Activated CD4-positive, alpha-beta T cell treated with anti-CD3 and anti-CD28 coated beads, Interleukin-2, amount 10 ng/mL, durations not matched to agents 24 days and 14 days (primary cell): Measurements from ENCODE around the gene ZNF496. TPM values are rescaled to one million over a fixed set of nuclear protein-coding genes. Genes with fewer than 3 reads are reported as not detected.
"Not testable (repeated sequence)": the region's sequence is repeated elsewhere in the genome, so short reads cannot be mapped to it uniquely, and the experiment has no call there.

ENCODE experiments used
- DNase-seq: peaks from one replicate; pipeline ENCODE4 v3.0.0; 2022
- H3K27ac Mint-ChIP-seq: one replicate; pipeline ENCODE4 v1.8.0; 2022; ENCODE audit warnings: mild to moderate bottlenecking, mixed read lengths
- H3K27me3 Mint-ChIP-seq: one replicate; pipeline ENCODE4 v1.8.0; 2022; ENCODE audit warnings: mixed read lengths
- H3K36me3 Mint-ChIP-seq: one replicate; pipeline ENCODE4 v1.8.0; 2022; ENCODE audit warnings: low read depth, mild to moderate bottlenecking, mixed read lengths
- H3K4me1 Mint-ChIP-seq: one replicate; pipeline ENCODE4 v1.8.0; 2021; ENCODE audit warnings: mixed read lengths
- H3K4me3 Mint-ChIP-seq: one replicate; pipeline ENCODE4 v1.8.0; 2022; ENCODE audit warnings: mild to moderate bottlenecking, moderate library complexity, mixed read lengths
- H3K9me3 Mint-ChIP-seq: one replicate; pipeline ENCODE4 v1.8.0; 2021; ENCODE audit warnings: mixed read lengths
- intact Hi-C: fragments of 100-400 bp; cut with micrococcal nuclease; formaldehyde crosslinking; loops from one replicate; pipeline ENCODE4 v1.15.1; 2023
- total RNA-seq: library from RNA; stranded (reverse); gene quantifications from 2 replicates; pipeline ENCODE4 v1.2.3, GENCODE V29; 2022

The ZNF496 gene
- 14.2 and 15.7 TPM in 2 replicates for total RNA-seq

GRCh38 chr1:247331525-247332214 is at the start of gene ZNF496:
Gene ZNF496 (minus strand): TSS chr1:247331867. CDS start chr1:247329578, 2,289 bp downstream.
- H3K27me3 Mint-ChIP-seq: peaks cover 2% of the 10 kb centered on the region
- peaks cover 16% of the 10 kb centered on the region for H3K4me1 Mint-ChIP-seq
- intact Hi-C loops: loop anchor here (2.0 to 5.0 kb wide), 6 partner anchors 76 to 764 kb away; partner anchors contain the start of genes AHCTF1, CNST, TFB2M and ZNF669
- no peaks in the 10 kb centered on the region for H3K9me3 Mint-ChIP-seq
- peaks cover 13% of the 10 kb centered on the region for H3K36me3 Mint-ChIP-seq
- H3K27ac Mint-ChIP-seq: peak within 1 kb of the TSS; percentile 88
- H3K4me3 Mint-ChIP-seq: peak within 1 kb of the TSS; percentile 92
- DNase-seq: peak; percentile 86

DNA sequence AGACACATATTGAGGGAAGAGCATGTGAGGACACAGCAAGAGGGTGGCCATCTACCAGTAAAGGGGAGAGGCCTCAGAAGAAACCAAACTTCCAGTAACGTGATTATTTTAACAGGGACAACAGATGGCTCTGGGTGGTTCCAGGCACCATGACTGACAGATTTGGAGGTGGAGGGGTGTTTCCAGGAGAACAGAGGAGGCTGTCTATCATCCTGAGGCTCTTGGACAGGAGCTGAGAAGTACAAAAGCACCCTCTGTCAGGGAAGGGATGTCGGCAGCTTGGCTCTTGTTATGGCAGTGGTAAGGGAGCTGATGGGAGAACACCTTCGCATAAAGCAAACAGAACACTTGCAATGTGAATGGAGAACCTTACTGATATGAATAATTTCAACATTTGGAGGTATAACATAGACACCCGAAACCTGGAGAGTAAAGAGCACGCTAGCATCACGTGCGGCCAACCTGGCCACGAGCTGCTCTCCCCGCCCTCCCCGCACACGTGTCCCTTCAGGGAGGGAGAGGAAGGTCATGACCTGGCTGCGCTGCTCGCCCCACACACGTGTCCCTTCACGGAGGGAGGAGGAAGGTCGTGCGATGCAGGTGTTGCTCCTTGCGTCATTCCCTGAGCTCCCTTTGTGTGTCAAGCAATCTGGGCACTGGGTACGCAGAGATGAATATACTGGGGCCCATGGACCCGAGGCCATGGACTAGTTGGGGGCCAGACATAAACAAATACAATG is 46.8 kb upstream of the ZNF496 start:
- no peaks in the 10 kb centered on the region for H3K9me3 Mint-ChIP-seq
- intact Hi-C loops: no loop called here
- H3K36me3 Mint-ChIP-seq: no peaks in the 10 kb centered on the region
- H3K4me1 Mint-ChIP-seq: peaks cover 3% of the 10 kb centered on the region
- H3K27ac Mint-ChIP-seq: no peak overlapping the region
- no peak overlapping the region for H3K4me3 Mint-ChIP-seq
- DNase-seq: no peak
- peaks cover 17% of the 10 kb centered on the region for H3K27me3 Mint-ChIP-seq

- H3K27ac Mint-ChIP-seq, intact Hi-C loops, H3K4me3 Mint-ChIP-seq, H3K36me3 Mint-ChIP-seq, DNase-seq, H3K9me3 Mint-ChIP-seq, H3K4me1 Mint-ChIP-seq: not testable (repeated sequence)
- peaks cover 14% of the 10 kb centered on the region for H3K27me3 Mint-ChIP-seq
Observed at GRCh38 chr1:247377656-247378055, 46.0 kb upstream of the ZNF496 start.

GRCh38 chr1:247376659-247377058 is 45.0 kb upstream of the ZNF496 start:
- Mint-ChIP-seq H3K4me1 (peaks cover 6% of the 10 kb centered on the region), H3K36me3 (no peaks in the 10 kb centered on the region), H3K9me3 (no peaks in the 10 kb centered on the region), H3K27ac (no peak overlapping the region), H3K27me3 (peaks cover 14% of the 10 kb centered on the region), H3K4me3 (no peak overlapping the region)
- no peak for DNase-seq
- intact Hi-C loops: no loop called here

DNA sequence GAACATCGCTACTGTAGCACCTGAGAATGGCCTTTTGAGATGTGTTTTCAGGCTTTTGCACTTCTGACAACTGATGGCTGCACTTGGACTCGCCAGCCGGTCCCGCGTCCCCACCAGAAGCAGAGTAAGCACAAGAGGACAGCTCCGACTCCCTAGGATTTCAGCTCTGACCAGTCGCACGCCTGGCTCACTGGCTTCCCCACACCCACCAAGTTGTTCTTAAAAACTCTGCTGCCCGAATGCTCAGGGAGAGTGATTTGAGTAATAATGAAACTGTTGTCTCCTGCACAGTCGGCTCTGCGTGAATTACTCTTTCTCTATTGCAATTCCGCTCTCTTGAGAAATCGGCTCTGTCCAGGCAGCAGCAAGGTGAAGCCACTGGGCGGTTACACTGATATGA is 44.1 kb upstream of the ZNF496 start:
- no peaks in the 10 kb centered on the region for H3K36me3 Mint-ChIP-seq
- no peaks in the 10 kb centered on the region for H3K9me3 Mint-ChIP-seq
- peaks cover 6% of the 10 kb centered on the region for H3K4me1 Mint-ChIP-seq
- no peak overlapping the region for H3K4me3 Mint-ChIP-seq
- peaks cover 14% of the 10 kb centered on the region for H3K27me3 Mint-ChIP-seq
- H3K27ac Mint-ChIP-seq: no peak overlapping the region
- DNase-seq: no peak
- intact Hi-C loops: no loop called here

DNA sequence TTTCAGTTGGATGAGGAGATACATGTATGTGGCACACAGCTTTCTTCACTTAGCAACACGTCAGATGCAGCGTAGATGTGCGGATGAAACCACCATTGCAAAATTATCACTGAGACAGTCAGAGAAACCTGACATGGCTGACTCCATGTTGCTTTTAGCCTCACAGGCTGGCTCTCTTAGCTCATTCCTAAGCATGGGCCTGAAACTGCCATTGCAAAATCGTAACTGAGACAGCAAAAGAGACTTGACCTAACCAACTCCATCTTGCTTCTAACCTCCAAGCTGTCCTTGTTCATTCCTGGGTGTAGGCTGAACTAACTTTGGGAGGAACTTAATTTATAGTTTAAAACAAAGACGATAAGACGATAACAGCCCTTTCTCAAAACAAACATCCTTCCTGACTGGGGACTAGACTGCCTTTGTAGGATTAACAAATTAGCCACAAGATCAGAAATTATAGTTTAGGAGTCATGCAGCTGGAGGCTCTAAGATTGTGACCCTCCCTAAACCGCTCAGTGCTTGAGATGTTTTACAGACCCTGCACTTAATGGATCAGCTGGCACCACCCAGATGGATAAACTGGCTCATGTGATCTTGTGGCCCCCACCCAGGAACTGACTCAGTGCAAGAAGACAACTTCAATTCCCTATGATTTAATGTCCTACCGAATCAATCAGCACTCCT is 43.1 kb upstream of the ZNF496 start:
- H3K27me3 Mint-ChIP-seq: peaks cover 14% of the 10 kb centered on the region
- DNase-seq, H3K27ac Mint-ChIP-seq, H3K4me1 Mint-ChIP-seq, H3K4me3 Mint-ChIP-seq, intact Hi-C loops, H3K9me3 Mint-ChIP-seq, H3K36me3 Mint-ChIP-seq: not testable (repeated sequence)

- peak; percentile 85 for DNase-seq
- intact Hi-C loops: loop anchor here (2.0 kb wide), 1 partner anchor 17 kb away; no protein-coding TSS in a partner anchor
- H3K9me3 Mint-ChIP-seq: no peaks in the 10 kb centered on the region
- H3K27me3 Mint-ChIP-seq: peaks cover 17% of the 10 kb centered on the region
- no peak overlapping the region for H3K27ac Mint-ChIP-seq
- H3K4me3 Mint-ChIP-seq: peak overlapping the region; percentile 55
- no peaks in the 10 kb centered on the region for H3K36me3 Mint-ChIP-seq
- peaks cover 6% of the 10 kb centered on the region for H3K4me1 Mint-ChIP-seq
Observed at GRCh38 chr1:247373721-247374141, 42.1 kb upstream of the ZNF496 start.

- Mint-ChIP-seq H3K4me1 (peaks cover 6% of the 10 kb centered on the region), H3K27me3 (peaks cover 15% of the 10 kb centered on the region), H3K27ac (no peak overlapping the region), H3K36me3 (no peaks in the 10 kb centered on the region), H3K9me3 (no peaks in the 10 kb centered on the region), H3K4me3 (no peak overlapping the region)
- intact Hi-C loops: loop anchor here (1.0 to 2.0 kb wide), 3 partner anchors 19 to 204 kb away; no protein-coding TSS in a partner anchor
- no peak for DNase-seq
Observed at GRCh38 chr1:247371801-247372259, 40.2 kb upstream of the ZNF496 start.

- intact Hi-C loops: no loop called here
- H3K4me3 Mint-ChIP-seq: no peak overlapping the region
- DNase-seq: no peak
- peaks cover 12% of the 10 kb centered on the region for H3K27me3 Mint-ChIP-seq
- H3K9me3 Mint-ChIP-seq: no peaks in the 10 kb centered on the region
- peaks cover 6% of the 10 kb centered on the region for H3K4me1 Mint-ChIP-seq
- no peaks in the 10 kb centered on the region for H3K36me3 Mint-ChIP-seq
- H3K27ac Mint-ChIP-seq: no peak overlapping the region
Observed at GRCh38 chr1:247370786-247371732, 39.4 kb upstream of the ZNF496 start.

GRCh38 chr1:247368490-247369145 is 37.0 kb upstream of the ZNF496 start:
- Mint-ChIP-seq H3K27me3 (peaks cover 4% of the 10 kb centered on the region), H3K36me3 (no peaks in the 10 kb centered on the region), H3K9me3 (peaks cover 9% of the 10 kb centered on the region), H3K4me3 (no peak overlapping the region), H3K27ac (no peak overlapping the region), H3K4me1 (peaks cover 3% of the 10 kb centered on the region)
- no peak for DNase-seq
- intact Hi-C loops: no loop called here

- peaks cover 3% of the 10 kb centered on the region for H3K4me1 Mint-ChIP-seq
- no peak for DNase-seq
- intact Hi-C loops: no loop called here
- no peak overlapping the region for H3K27ac Mint-ChIP-seq
- peaks cover 4% of the 10 kb centered on the region for H3K27me3 Mint-ChIP-seq
- H3K9me3 Mint-ChIP-seq: peaks cover 9% of the 10 kb centered on the region
- H3K4me3 Mint-ChIP-seq: no peak overlapping the region
- H3K36me3 Mint-ChIP-seq: no peaks in the 10 kb centered on the region
Observed at GRCh38 chr1:247367786-247368422, 36.2 kb upstream of the ZNF496 start.

DNA sequence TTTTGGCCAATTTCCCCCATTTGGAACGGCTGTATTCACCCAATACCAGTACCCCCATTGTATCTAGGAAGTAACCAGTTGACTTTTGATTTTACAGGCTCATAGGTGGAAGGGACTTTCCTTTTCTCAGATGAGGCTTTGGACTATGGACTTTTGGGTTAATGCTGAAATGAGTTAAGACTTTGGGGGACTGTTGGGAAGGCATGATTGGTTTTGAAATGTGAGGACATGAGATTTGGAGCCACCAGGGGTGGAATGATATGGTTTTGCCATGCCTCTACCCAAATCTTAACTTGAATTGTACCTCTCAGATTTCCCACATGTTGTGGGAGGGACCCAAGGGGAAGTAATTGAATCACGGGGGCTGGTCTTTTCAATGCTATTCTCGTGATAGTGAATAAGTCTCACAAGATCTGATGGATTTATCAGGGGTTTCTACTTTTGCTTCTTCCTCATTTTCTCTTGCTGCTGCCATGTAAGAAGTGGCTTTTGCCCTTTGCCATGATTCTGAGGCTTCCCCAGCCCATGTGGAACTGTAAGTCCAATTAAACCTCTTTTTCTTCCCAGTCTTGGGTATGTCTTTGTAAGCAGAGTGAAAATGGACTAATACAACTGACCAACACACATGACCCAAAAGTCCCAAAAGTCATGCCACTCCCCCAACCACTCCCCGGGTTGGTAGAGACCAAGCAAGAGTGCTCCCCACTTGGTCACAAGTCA is 35.4 kb upstream of the ZNF496 start:
- Mint-ChIP-seq H3K27ac (no peak overlapping the region), H3K4me1 (no peaks in the 10 kb centered on the region), H3K36me3 (no peaks in the 10 kb centered on the region), H3K9me3 (peaks cover 9% of the 10 kb centered on the region), H3K27me3 (peaks cover 4% of the 10 kb centered on the region), H3K4me3 (no peak overlapping the region)
- intact Hi-C loops: no loop called here
- no peak for DNase-seq
